OCI-LY3 (cell line): Measurements from ENCODE around the gene LINC01488.
A peak's percentile ranks its signal among the peaks of the same experiment; 100 is the strongest.

Experiments used
- H2AFZ ChIP-seq: fragments of 200-600, 300-600 bp; shearing (Covaris generic); 2 replicates; pipeline ENCODE4 v1.6.0; 2014; ENCODE audit warnings: antibody characterized with exemption, low read depth, low read length
- H3K27ac ChIP-seq: fragments of 200-600, 300-600 bp; sonication (generic); 2 replicates; pipeline ENCODE4 v1.5.1; 2014; ENCODE audit warnings: mild to moderate bottlenecking, low read length, moderate library complexity, mixed read lengths
- H3K27me3 ChIP-seq: fragments of 200-600, 300-600 bp; sonication (generic); 2 replicates; pipeline ENCODE4 v1.6.1; 2014; ENCODE audit warnings: low read depth, low read length, mixed read lengths
- H3K36me3 ChIP-seq: fragments of 200-600, 300-600 bp; sonication (generic); replicated peaks from 2 replicates; pipeline ENCODE3; 2014; ENCODE audit warnings: low read depth, low read length, mixed read lengths
- H3K4me1 ChIP-seq: fragments of 300-600, 200-600 bp; sonication (generic); 2 replicates; pipeline ENCODE4 v1.6.1; 2014; ENCODE audit warnings: low read length, mixed read lengths
- H3K4me2 ChIP-seq: fragments of 200-600, 300-600 bp; sonication (generic); 2 replicates; pipeline ENCODE4 v1.6.1; 2014; ENCODE audit warnings: low read length, mixed read lengths
- H3K4me3 ChIP-seq: fragments of 300-600, 200-600 bp; sonication (generic); 2 replicates; pipeline ENCODE4 v1.5.1; 2014; ENCODE audit warnings: antibody characterized with exemption, mild to moderate bottlenecking, low read length, moderate library complexity
- H3K79me2 ChIP-seq: fragments of 300-600, 200-600 bp; shearing (Covaris generic); 2 replicates; pipeline ENCODE4 v1.6.1; 2014; ENCODE audit warnings: mild to moderate bottlenecking, low read length, mixed read lengths
- H3K9ac ChIP-seq: fragments of 300-600, 200-600 bp; shearing (Covaris generic); 2 replicates; pipeline ENCODE4 v1.6.0; 2014; ENCODE audit warnings: mild to moderate bottlenecking, low read length, moderate library complexity
- H3K9me3 ChIP-seq: fragments of 200-600, 300-600 bp; shearing (Covaris generic); 2 replicates; pipeline ENCODE4 v1.6.1; 2014; ENCODE audit warnings: low read length, mixed read lengths; ENCODE audit not compliant: insufficient read depth
- H4K20me1 ChIP-seq: fragments of 200-600, 300-600 bp; sonication (generic); 2 replicates; pipeline ENCODE4 v1.6.1; 2016; ENCODE audit warnings: low read length, mixed read lengths; ENCODE audit not compliant: insufficient read depth
- EZH2phosphoT487 ChIP-seq: fragments of 200-600 bp; shearing (Covaris generic); IDR thresholded peaks from 2 replicates; pipeline ENCODE4 v1.6.1; 2018; ENCODE audit warnings: antibody characterized with exemption, mixed run types, low read depth
- TF ChIP-seq, protein P1 (sequence below): fragments of 200-600, 300-600 bp; sonication (generic); IDR thresholded peaks from 2 replicates; pipeline ENCODE4 v1.5.1; 2014; ENCODE audit warnings: antibody characterized with exemption, low read length, low read depth

Gene LINC01488

DNA sequence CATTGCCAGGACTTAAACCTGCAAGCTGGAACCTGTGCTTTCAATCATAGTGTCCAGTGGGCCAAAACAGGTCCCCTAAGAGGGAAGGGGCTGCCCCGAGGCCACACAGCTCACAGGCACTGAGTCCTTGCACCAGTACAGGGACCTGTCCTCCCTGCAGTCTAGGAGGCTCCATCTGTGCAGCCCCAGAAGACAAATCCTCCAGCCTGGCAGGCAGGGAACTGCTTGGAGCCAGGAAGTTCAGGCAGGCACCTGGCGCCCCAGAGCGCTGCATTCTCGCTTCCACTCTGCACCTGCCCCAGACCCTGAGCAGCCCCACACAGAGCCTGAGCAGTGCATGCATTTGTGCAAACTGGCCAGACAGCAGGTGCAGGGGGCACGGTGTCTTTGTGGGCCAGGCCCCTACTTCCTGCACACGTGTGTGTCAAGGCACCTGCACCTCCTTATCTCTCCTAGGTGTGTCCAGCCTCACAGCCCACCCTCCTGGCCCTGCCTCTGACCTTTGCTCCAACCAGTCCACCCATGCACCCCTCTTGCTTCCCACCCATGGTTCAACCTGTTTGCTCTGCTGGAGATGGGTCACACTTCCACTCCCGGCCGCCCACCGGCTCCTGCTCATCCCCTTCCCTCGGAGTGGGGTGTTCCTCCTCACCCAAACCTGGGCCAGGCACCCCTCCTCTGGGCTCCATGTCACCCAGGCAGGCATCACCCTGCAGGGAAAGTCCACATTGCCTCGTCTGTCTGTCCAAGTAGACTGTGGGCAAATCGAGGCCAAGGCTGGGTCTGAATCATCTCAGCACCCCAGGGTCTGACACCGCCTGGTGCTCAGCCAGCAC lies 19.0 kb downstream of the LINC01488 start:
- H3K4me3 ChIP-seq = peak overlapping the region; percentile 67
- peaks cover 54% of the 10 kb centered on the region for H3K4me1 ChIP-seq
- H2AFZ ChIP-seq = no peak overlapping the region
- no peak for TF ChIP-seq EZH2phosphoT487
- TF ChIP-seq, protein P1, sequence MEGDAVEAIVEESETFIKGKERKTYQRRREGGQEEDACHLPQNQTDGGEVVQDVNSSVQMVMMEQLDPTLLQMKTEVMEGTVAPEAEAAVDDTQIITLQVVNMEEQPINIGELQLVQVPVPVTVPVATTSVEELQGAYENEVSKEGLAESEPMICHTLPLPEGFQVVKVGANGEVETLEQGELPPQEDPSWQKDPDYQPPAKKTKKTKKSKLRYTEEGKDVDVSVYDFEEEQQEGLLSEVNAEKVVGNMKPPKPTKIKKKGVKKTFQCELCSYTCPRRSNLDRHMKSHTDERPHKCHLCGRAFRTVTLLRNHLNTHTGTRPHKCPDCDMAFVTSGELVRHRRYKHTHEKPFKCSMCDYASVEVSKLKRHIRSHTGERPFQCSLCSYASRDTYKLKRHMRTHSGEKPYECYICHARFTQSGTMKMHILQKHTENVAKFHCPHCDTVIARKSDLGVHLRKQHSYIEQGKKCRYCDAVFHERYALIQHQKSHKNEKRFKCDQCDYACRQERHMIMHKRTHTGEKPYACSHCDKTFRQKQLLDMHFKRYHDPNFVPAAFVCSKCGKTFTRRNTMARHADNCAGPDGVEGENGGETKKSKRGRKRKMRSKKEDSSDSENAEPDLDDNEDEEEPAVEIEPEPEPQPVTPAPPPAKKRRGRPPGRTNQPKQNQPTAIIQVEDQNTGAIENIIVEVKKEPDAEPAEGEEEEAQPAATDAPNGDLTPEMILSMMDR = no peak
- peak overlapping the region; percentile 90 for H3K4me2 ChIP-seq
- H3K9me3 ChIP-seq = no peaks in the 10 kb centered on the region
- no peaks in the 10 kb centered on the region for H3K79me2 ChIP-seq
- H4K20me1 ChIP-seq = no peaks in the 10 kb centered on the region
- peak overlapping the region; percentile 72 for H3K9ac ChIP-seq
- H3K27me3 ChIP-seq = no peaks in the 10 kb centered on the region
- peaks cover 8% of the 10 kb centered on the region for H3K36me3 ChIP-seq
- peak overlapping the region; percentile 93 for H3K27ac ChIP-seq

DNA sequence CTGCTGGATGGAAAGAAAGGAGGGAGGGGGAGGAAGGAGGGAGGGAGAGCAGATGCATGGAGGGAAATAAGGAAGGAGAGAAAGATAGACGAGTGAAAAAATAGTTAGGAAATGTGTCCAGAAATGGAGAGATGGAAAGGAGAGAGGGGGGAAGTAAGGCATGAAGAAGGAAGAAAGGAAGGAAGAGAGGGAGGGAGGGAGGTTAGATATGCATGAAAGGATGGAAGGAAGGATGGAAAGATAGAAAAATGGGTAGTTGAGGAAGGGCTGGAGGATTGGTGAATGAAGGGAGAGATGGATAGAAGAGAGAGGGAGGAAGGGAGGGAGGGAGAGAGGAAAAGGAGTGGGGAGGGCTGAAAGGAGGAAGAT lies 19.6 kb downstream of the LINC01488 start:
- no peak for TF ChIP-seq EZH2phosphoT487
- TF ChIP-seq, protein P1 = no peak
- peaks cover 8% of the 10 kb centered on the region for H3K36me3 ChIP-seq
- peaks cover 2% of the 10 kb centered on the region; the same call in 1 of the 2 replicates for H3K9me3 ChIP-seq
- H4K20me1 ChIP-seq = no peaks in the 10 kb centered on the region
- H3K27ac ChIP-seq = peak overlapping the region; percentile 93
- no peaks in the 10 kb centered on the region for H3K27me3 ChIP-seq
- H3K79me2 ChIP-seq = no peaks in the 10 kb centered on the region
- peak overlapping the region; percentile 72; the same call in 1 of the 2 replicates for H3K9ac ChIP-seq
- peaks cover 54% of the 10 kb centered on the region for H3K4me1 ChIP-seq
- H3K4me3 ChIP-seq = peak overlapping the region; percentile 67; the same call in 1 of the 2 replicates
- H2AFZ ChIP-seq = no peak overlapping the region
- H3K4me2 ChIP-seq = peak overlapping the region; percentile 90

DNA sequence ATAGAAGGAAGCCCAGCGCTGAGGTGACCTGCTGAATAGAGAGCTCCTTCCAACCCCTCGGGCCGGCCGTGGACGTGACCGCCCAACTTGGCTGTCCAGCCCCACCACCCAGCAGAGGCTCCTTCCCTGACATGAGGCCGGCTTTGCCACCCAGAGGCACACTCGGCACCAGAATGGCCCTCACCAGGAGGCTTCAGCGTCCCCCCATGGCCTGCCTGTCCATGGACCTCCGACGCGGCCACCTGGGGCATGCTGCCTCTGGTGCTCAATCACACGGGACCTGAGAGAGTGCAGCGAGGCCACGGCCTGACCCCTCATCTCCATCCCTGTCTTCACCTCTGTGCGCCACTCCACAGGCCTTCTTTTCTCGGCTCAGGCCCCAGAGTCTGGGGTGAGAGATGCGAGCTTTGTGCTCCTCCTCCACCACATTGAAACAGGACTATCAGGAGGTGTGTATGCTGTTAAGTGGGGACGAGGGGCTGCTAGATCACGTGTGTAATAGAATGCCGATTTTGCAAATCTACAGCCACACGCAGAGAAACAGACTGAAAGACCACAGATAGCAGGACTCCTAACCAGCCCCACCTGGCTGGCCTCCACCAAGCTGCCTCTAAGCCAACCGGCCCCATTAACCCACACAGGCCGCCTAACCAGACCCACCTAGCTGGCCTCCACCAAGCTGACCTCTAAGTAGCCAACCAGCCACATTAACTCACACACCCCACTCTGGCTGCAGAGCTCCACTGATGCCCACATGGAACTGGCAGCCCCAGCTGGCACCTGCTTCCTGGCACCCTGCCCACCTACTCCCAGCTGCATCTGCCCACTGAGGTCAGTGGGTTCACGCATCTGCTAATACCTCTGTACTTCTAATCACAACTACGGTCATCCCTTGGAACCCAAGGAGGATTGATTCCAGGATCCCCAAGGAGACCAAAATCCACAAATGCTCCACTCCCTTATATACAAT lies 20.7 kb downstream of the LINC01488 start:
- H3K4me1 ChIP-seq = peaks cover 54% of the 10 kb centered on the region
- no peaks in the 10 kb centered on the region for H3K79me2 ChIP-seq
- no peak overlapping the region for H3K27ac ChIP-seq
- no peak overlapping the region for H2AFZ ChIP-seq
- no peak overlapping the region for H3K9ac ChIP-seq
- no peak overlapping the region; the same call in 1 of the 2 replicates for H3K4me2 ChIP-seq
- no peak for TF ChIP-seq EZH2phosphoT487
- TF ChIP-seq, protein P1 = no peak
- H3K36me3 ChIP-seq = peaks cover 8% of the 10 kb centered on the region
- no peak overlapping the region for H3K4me3 ChIP-seq
- H3K9me3 ChIP-seq = peaks cover 8% of the 10 kb centered on the region; the same call in 1 of the 2 replicates
- H3K27me3 ChIP-seq = peaks cover 4% of the 10 kb centered on the region; the same call in 1 of the 2 replicates
- H4K20me1 ChIP-seq = no peaks in the 10 kb centered on the region
